DND-41 (cell line): ENCODE data around the gene CLASP1.

ENCODE experiments used
- ATAC-seq: fragments of 200-7000 bp; cut with Tn5 transposase; 3 replicates; pipeline ENCODE4 v1.9.1; 2021; ENCODE audit warnings: low read depth; ENCODE audit not compliant: insufficient read depth
- DNase-seq: peaks from one replicate; pipeline ENCODE4 v3.0.0-alpha.2; 2020
- H2AFZ ChIP-seq: 2 replicates; pipeline ENCODE4 v1.6.0; 2012; ENCODE audit warnings: low read depth, low read length
- H3K27ac ChIP-seq: 2 replicates; pipeline ENCODE4 v1.5.1; 2012; ENCODE audit warnings: low read length, inconsistent platforms
- H3K27me3 ChIP-seq: fragments of 200-600 bp; sonication (generic); 2 replicates; pipeline ENCODE4 v1.6.0; 2012; ENCODE audit warnings: low read length, mild to moderate bottlenecking, inconsistent platforms; ENCODE audit not compliant: insufficient read depth, poor library complexity
- H3K36me3 ChIP-seq: 2 replicates; pipeline ENCODE4 v1.5.1; 2012; ENCODE audit warnings: low read length, inconsistent platforms; ENCODE audit not compliant: insufficient read depth
- H3K4me1 ChIP-seq: 2 replicates; pipeline ENCODE4 v1.5.1; 2012; ENCODE audit warnings: mild to moderate bottlenecking, low read length; ENCODE audit not compliant: insufficient read depth
- H3K4me2 ChIP-seq: 2 replicates; pipeline ENCODE4 v1.6.0; 2012; ENCODE audit warnings: mild to moderate bottlenecking, moderate library complexity, low read length, inconsistent platforms; ENCODE audit not compliant: insufficient read depth
- H3K4me3 ChIP-seq, 2 experiments: fragments of 200-600 bp in 1 of 2; shearing (Covaris generic) in 1 of 2; 2 replicates each; pipeline ENCODE4 v1.5.1; 2012 to 2016; ENCODE audit warnings: inconsistent platforms in 2 of 2, low read length in 2 of 2, mild to moderate bottlenecking in 2 of 2, low read depth in 1 of 2, moderate library complexity in 1 of 2
- H3K79me2 ChIP-seq: 2 replicates; pipeline ENCODE4 v1.6.0; 2012; ENCODE audit warnings: low read length, inconsistent platforms; ENCODE audit not compliant: insufficient read depth
- H3K9ac ChIP-seq: 2 replicates; pipeline ENCODE4 v1.6.0; 2012; ENCODE audit warnings: low read depth, mild to moderate bottlenecking, inconsistent platforms, low read length, moderate library complexity
- H3K9me3 ChIP-seq: 2 replicates; pipeline ENCODE4 v1.5.1; 2012; ENCODE audit warnings: low read length, moderate library complexity, mild to moderate bottlenecking, inconsistent platforms; ENCODE audit not compliant: insufficient read depth, severe bottlenecking
- H4K20me1 ChIP-seq: 2 replicates; pipeline ENCODE4 v1.6.0; 2012; ENCODE audit warnings: low read length; ENCODE audit not compliant: insufficient read depth
- CTCF ChIP-seq: IDR thresholded peaks from 2 replicates; pipeline ENCODE4 v1.5.1; 2012; ENCODE audit warnings: borderline replicate concordance, low read length, moderate library complexity, mild to moderate bottlenecking; ENCODE audit not compliant: poor library complexity, severe bottlenecking; ENCODE audit errors: extremely low read depth
- EZH2 ChIP-seq: IDR thresholded peaks from 3 replicates; pipeline ENCODE4 v1.6.1; 2012; ENCODE audit warnings: borderline replicate concordance, low read depth, mild to moderate bottlenecking, moderate library complexity, low read length, inconsistent platforms; ENCODE audit not compliant: severe bottlenecking

CLASP1 gene

GRCh38 chr2:121608967-121609366, 40.3 kb downstream of the CLASP1 start:
- H3K9ac ChIP-seq = no peak overlapping the region
- H3K9me3 ChIP-seq = peaks cover 4% of the 10 kb centered on the region
- H3K4me1 ChIP-seq = no peaks in the 10 kb centered on the region
- H3K27me3 ChIP-seq = no peaks in the 10 kb centered on the region
- H4K20me1 ChIP-seq = peaks cover 27% of the 10 kb centered on the region
- no peak overlapping the region for H3K4me2 ChIP-seq
- TF ChIP-seq CTCF (no peak), EZH2 (no peak)
- ATAC-seq = no peak
- H3K4me3 ChIP-seq = no peak overlapping the region
- H2AFZ ChIP-seq = no peak overlapping the region
- peaks cover 21% of the 10 kb centered on the region for H3K36me3 ChIP-seq
- H3K79me2 ChIP-seq = peaks cover 88% of the 10 kb centered on the region
- H3K27ac ChIP-seq = no peak overlapping the region
- no peak for DNase-seq

GRCh38 chr2:121608367-121608766, 40.9 kb downstream of the CLASP1 start:
- H3K4me1 ChIP-seq = no peaks in the 10 kb centered on the region
- peaks cover 4% of the 10 kb centered on the region for H3K9me3 ChIP-seq
- H3K27ac ChIP-seq = no peak overlapping the region
- no peak overlapping the region for H3K4me3 ChIP-seq
- H3K27me3 ChIP-seq = no peaks in the 10 kb centered on the region
- H3K36me3 ChIP-seq = peaks cover 20% of the 10 kb centered on the region
- no peak overlapping the region for H2AFZ ChIP-seq
- DNase-seq = no peak
- TF ChIP-seq CTCF = no peak
- no peak for TF ChIP-seq EZH2
- H3K79me2 ChIP-seq = peaks cover 90% of the 10 kb centered on the region
- H3K9ac ChIP-seq = no peak overlapping the region
- no peak for ATAC-seq
- peaks cover 31% of the 10 kb centered on the region for H4K20me1 ChIP-seq
- H3K4me2 ChIP-seq = no peak overlapping the region

- Histone ChIP-seq H3K9me3 (no peaks in the 10 kb centered on the region), H4K20me1 (peaks cover 38% of the 10 kb centered on the region), H3K4me3 (no peak overlapping the region), H3K4me2 (no peak overlapping the region), H3K79me2 (peaks cover 96% of the 10 kb centered on the region), H3K9ac (no peak overlapping the region), H2AFZ (no peak overlapping the region), H3K27me3 (no peaks in the 10 kb centered on the region), H3K4me1 (no peaks in the 10 kb centered on the region), H3K27ac (no peak overlapping the region), H3K36me3 (peaks cover 20% of the 10 kb centered on the region)
- DNase-seq (no peak), ATAC-seq (no peak)
- TF ChIP-seq EZH2 = no peak
- TF ChIP-seq CTCF = no peak
Measured at GRCh38 chr2:121605820-121606733, 43.2 kb downstream of the CLASP1 start.
